ENCODE results near the gene TSR3.

GRCh38 chr16:1346422-1347285 lies 5.0 kb downstream of the TSR3 start:
- TF ChIP-seq POLR2A (IDR thresholded peaks at IDR 0.05), result no peak
- TF ChIP-seq, protein P1, sequence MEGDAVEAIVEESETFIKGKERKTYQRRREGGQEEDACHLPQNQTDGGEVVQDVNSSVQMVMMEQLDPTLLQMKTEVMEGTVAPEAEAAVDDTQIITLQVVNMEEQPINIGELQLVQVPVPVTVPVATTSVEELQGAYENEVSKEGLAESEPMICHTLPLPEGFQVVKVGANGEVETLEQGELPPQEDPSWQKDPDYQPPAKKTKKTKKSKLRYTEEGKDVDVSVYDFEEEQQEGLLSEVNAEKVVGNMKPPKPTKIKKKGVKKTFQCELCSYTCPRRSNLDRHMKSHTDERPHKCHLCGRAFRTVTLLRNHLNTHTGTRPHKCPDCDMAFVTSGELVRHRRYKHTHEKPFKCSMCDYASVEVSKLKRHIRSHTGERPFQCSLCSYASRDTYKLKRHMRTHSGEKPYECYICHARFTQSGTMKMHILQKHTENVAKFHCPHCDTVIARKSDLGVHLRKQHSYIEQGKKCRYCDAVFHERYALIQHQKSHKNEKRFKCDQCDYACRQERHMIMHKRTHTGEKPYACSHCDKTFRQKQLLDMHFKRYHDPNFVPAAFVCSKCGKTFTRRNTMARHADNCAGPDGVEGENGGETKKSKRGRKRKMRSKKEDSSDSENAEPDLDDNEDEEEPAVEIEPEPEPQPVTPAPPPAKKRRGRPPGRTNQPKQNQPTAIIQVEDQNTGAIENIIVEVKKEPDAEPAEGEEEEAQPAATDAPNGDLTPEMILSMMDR (IDR thresholded peaks at IDR 0.05), result no peak
